Inflammatory macrophage treated with lipopolysaccharide for 4 hours (primary cell): ENCODE measurements around the gene REM2.
"Not testable (repeated sequence)": the region's sequence is repeated elsewhere in the genome, so short reads cannot be mapped to it uniquely, and the experiment has no call there.

ENCODE experiments used
- DNase-seq: peaks from one replicate; pipeline ENCODE4 v3.0.0-alpha.2; 2020

REM2 gene

GRCh38 chr14:22849212-22849819 lies 33.7 kb upstream of the REM2 start:
- no peak for DNase-seq

DNA sequence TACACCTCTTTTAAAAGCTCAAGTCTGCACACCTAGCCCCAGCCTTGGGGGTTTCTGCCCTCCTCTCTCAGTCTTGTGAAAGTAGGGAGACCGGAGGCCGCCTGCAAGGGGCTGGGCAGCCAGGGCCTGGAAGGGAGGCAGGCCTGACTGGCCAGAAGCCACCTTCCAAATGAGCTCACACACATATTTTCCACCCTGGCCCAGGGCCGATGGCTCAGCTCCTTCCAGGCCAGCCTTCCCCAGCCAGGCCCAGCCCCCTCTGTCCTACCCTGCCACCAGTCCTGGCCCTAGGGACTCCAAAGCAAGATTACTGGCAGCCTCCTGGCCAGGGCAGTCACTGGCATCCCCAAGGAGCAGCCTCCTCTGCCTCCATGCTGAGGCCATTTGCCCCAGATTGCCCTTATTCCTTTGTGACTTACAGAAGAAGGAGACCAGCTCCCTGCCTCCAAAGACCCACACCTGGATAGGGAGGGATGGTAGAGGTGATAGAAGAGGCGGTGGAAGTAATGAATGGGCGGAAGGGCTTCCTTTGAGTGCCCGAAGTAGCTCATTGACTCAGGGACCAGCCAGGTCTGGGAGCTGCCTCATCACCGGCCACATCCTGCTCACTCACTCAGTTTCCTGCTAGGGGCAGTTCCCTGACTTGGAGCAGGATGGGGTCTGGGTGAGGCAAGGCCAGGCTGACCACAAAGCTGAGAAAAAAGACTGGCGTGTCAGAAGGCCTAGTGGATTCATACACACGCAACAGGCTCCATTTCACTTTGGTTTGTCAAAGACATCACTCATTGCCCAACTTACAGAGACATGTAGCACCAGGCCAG lies 31.9 kb upstream of the REM2 start:
- peak; percentile 96 for DNase-seq

DNA sequence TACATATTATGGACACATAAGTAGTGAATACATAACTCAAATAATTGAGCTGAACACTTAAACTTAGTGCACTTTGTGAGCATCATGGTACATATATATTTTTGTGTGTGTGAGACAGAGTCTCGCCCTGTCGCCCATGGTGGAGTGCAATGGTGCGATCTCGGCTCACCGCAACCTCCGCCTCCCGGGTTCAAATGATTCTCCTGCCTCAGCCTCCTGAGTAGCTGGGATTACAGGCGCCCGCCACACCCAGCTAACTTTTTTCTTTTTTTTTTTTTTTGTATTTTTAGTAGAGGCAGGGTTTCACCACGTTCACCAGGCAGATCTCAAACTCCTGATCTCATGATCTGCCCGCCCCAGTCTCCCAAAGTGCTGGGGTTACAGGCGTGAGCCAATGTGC lies 30.8 kb upstream of the REM2 start:
- DNase-seq, result not testable (repeated sequence)

DNA sequence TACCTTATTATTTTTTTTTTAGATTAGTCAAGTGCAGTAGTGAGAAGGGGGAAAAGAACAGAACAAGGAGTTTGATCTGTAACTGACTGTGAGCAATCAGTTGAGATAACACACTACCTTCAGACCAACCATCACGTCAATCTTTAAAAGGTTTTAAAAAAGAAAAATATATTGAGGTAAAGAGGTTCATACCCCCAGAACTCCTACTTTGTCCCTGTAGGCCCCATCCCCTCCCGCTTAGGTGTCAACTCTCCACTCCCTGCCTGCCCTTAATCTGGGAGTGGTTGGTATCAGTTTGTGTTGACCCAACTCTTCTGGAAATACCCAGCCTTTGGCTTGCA lies 30.5 kb upstream of the REM2 start:
- DNase-seq, result no peak

GRCh38 chr14:22852940-22853767 lies 29.9 kb upstream of the REM2 start:
- peak; percentile 85 for DNase-seq

DNA sequence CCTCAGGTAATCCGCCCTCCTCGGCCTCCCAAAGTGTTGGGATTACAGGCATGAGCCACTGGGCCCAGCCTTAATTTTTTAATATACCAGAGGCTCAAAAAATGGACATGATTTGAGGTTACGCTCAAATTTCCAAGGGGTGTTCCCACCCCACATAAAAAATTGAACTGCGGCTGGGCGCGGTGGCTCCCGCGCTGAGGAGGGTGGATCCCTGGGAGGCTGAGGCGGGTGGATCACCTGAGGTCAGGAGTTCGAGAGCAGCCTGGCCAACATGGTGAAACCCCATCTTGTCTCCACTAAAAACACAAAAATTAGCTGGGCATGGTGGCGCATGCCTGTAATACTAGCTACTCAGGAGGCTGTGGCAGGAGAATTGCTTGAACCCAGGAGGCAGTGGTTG lies 28.7 kb upstream of the REM2 start:
- not testable (repeated sequence) for DNase-seq

DNA sequence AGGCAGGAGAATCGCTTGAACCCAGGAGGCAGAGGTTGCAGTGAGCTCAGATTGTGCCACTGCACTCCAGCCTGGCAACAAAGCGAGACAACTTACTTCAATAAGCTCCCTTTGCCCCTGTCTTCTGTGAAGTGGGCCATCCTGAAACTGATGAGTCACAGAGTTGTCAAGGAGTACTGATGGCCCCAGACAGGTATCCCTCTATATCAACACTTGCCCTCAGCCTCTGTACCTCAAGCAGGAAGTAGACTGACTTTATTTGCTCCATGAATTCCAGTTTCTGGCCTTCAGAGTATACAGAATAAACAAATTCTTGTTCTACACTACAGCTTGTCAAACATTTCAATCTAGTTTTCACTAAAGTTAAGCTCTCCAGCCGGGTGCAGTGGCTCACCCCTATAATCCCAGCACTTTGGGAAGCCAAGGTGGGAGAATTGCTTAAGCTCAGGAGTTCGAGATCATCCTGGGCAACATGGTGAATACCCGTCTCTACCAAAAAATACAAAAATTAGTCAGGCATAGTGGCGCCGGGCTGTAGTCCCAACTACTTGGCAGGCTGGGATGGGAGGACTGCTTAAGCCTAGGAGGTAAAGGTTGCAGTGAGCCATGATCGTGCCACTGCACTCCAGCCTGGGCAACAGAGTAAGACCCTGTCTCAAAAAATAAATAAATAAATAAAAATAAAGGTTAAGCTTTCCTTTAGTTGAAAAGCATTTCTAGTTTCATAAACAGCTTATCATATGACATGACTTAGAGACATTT lies 27.9 kb upstream of the REM2 start:
- no peak for DNase-seq

DNA sequence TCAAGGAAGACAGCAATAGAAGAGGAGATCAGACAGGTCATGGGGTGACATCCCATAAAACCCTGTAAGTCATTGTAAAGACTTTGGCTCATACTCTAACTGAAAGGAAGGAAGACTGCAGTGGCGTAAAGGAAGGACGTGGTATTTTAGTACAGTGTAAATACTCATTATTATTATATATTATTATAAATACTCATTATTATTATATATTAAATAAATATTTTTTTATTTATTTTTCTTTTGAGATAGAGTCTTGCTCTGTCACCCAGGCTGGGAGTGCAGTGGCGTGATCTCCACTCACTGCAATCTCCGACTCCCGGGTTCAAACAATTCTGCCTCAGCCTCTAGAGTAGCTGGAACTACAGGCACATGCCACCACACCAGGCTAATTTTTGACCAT lies 26.6 kb upstream of the REM2 start:
- no peak for DNase-seq

GRCh38 chr14:22860377-22860776 lies 22.6 kb upstream of the REM2 start:
- not testable (repeated sequence) for DNase-seq

DNA sequence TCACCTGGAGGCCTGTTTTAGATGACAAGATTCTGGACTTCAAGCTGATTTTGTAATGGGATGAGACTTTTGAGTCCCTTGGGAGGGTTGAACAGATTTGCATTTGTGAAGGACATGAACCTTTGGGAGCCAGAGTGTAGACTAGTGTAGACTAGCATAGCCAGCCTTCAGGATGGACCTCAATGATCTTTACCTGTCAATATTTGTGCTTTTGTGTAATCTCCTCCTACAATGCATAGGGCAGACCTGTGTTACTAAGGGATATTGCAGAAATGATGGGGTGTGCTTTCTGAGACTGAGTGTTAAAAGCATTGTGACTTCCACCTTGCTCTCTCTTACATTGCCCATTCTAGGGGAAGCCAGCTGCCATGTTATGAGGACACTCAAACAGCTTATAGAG lies 21.4 kb upstream of the REM2 start:
- no peak for DNase-seq

DNA sequence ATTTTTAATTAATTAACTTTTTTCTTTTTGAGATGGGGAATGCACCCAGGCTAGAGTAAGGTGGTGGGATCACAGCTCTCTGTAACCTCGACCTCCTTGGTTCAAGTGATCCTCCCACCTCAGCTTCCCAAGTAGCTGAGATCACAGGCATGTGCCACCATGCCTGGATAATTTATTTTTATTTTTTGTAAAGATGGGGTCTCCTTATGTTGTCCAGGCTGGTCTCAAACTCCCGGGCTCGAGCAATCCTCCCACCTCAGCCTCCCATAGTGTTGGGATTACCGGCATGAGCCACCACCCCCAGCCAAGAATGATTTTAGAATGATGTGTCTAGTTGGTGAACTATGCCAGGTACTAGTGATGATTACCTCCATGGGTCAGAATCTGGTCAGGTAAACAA lies 18.0 kb upstream of the REM2 start:
- no peak for DNase-seq

DNA sequence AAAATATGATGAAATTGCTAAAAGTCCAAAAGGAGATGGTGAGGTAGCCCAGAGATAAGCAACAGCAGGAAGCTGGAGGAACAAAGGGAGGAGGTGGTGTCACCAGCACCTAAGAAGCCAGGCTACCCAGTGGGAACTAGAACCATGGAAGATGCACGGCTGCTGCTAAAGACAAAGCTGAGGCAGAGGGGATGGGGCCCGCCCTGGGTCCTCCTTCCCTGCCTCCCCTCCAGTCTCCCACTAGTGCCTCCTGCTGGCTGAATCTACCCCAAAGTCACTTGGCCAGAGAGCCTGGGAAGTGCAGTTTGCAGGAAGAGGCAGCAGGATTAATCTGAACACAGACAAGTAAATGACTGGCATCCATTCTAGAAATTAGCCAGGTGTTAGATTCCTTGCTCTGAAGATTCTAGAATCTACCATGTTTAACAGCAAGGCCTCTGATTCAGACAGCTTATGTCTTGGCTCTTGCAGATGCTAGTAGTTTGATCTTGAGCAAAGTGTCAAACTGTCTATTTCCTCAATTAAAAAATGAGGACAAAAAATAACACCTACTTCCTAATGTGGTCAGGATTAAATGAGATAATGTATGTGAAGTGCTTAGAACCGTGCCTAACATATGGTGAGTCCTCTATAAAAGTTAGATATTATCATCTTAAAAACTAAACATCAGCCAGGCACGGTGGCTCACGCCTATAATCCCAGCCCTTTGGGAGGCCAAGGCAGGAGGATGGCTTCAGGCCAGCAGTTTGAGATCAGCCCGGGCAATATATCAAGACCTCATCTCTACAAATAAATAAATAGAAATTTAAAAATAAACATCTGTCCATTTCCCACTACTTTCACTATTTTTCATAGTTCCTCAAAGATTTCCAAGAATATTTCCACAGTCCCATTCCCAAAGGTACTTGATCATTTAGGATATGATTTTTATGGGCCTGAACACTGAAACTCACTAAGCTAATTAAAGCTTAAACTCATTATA lies 17.3 kb upstream of the REM2 start:
- DNase-seq, result no peak

- no peak for DNase-seq
Observed at GRCh38 chr14:22866874-22867273, 16.1 kb upstream of the REM2 start.

GRCh38 chr14:22870811-22871223 lies 12.2 kb upstream of the REM2 start:
- DNase-seq, result peak; percentile 50

DNA sequence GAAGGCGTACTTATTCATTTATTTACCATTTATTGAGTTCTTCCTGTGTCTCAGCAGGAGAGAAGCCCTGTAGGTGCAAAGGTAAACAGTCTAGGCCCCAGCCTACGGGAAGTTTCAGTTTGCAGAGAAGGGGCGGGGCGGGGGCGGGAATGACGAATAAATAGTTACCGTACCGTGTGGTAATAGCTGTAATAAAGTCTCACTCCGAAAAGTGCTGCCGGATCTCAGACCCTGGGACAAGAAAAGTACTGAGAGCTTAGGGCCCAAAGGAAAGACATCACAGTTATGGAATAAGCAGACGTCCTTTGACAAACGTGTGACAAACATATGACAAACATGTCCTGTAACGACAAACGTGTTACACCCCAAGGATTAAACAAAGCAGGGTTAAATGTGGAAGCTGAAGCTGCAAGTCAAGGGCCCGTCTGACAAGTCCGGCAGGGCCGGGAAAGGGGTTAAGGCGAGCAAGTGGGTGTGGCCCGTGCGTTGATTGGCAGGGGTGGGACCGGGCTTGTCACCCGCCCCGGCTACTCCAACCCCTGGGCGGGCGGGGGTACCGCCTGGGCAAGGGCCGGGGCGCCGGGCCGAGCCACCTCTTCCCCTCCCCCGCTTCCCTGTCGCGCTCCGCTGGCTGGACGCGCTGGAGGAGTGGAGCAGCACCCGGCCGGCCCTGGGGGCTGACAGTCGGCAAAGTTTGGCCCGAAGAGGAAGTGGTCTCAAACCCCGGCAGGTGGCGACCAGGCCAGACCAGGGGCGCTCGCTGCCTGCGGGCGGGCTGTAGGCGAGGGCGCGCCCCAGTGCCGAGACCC lies 11.6 kb upstream of the REM2 start, which contains the start of gene LRP10:
Gene LRP10, plus strand, starts transcription at position 517 of the 809 bp plus-strand sequence. CDS start 564 bp downstream, outside the sequence.
- peak; percentile 92 for DNase-seq

GRCh38 chr14:22872033-22872832 lies 10.8 kb upstream of the REM2 start:
- peak; percentile 74 for DNase-seq

DNA sequence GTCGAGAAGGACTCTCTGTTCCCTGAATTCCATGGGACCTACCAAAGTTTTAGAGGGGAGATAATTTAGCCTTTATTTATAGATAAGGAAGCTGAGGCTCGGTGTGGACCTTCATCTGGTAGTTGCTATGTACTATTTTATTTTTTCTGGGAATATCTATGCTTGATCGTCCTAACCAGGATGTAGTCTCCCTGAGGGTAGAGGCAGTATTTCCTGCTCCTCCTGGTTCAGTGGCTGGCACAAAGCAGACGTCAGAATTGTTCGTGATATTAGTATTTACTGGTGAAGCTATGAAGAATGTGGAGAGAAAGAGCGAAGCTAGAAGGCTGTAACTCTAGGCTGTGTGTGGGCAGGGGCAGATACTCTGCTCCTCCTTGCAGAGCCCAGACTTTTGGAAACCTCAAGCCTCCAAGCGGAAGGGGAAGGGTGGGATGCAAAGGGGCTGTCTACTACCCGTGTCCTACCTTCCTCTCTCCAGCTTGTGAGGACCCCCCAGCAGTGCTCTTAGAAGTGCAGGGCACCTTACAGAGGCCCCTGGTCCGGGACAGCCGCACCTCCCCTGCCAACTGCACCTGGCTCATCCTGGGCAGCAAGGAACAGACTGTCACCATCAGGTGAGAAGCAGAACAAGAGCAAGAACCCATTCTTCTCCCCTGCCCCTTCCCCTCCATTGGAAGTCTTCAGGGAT lies 10.0 kb upstream of the REM2 start:
- DNase-seq, result no peak

- DNase-seq, result no peak
Observed at GRCh38 chr14:22875003-22875747, 7.8 kb upstream of the REM2 start.
